A673 (cell line): ENCODE measurements around the gene PPP1R3G.

ENCODE experiments used
- EZH2 ChIP-seq: fragments of 200-600 bp; sonication (generic); IDR thresholded peaks from 2 replicates; pipeline ENCODE4 v1.6.1; 2017; ENCODE audit warnings: borderline replicate concordance, low read depth, mild to moderate bottlenecking, mixed read lengths, antibody characterized with exemption, low read length; ENCODE audit not compliant: poor library complexity, severe bottlenecking
- TF ChIP-seq, protein P1 (sequence below): fragments of 300-800, 200-600 bp; sonication (generic); conservative IDR thresholded peaks from 2 replicates; pipeline ENCODE4 v1.5.1; 2017; ENCODE audit warnings: low read depth, mild to moderate bottlenecking, antibody characterized with exemption, low read length, moderate library complexity, mixed read lengths

DNA sequence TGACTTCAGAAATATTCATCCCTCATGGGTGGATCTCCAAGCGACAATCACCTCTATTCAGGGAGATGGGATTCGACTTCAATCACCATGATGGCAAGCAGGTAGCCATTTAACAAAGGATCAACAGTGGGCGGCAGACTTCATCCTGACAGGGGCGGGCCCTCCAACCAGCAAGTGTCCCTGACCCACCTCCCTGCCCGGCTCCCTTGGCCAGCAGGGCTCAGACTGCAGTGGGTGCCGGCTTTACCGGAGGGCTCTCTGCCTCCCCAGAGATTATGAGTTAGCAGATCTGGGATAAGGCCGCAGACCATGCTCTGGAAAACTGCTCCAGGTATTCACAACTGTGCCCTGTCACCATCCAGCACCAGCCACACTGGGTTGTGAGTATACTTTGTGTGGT is 39.4 kb downstream of the PPP1R3G start:
- TF ChIP-seq, protein P1, sequence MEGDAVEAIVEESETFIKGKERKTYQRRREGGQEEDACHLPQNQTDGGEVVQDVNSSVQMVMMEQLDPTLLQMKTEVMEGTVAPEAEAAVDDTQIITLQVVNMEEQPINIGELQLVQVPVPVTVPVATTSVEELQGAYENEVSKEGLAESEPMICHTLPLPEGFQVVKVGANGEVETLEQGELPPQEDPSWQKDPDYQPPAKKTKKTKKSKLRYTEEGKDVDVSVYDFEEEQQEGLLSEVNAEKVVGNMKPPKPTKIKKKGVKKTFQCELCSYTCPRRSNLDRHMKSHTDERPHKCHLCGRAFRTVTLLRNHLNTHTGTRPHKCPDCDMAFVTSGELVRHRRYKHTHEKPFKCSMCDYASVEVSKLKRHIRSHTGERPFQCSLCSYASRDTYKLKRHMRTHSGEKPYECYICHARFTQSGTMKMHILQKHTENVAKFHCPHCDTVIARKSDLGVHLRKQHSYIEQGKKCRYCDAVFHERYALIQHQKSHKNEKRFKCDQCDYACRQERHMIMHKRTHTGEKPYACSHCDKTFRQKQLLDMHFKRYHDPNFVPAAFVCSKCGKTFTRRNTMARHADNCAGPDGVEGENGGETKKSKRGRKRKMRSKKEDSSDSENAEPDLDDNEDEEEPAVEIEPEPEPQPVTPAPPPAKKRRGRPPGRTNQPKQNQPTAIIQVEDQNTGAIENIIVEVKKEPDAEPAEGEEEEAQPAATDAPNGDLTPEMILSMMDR = no peak
- no peak for TF ChIP-seq EZH2
